CD4-positive, alpha-beta T cell (primary cell): ENCODE data around the gene PGBD1. TPM values are rescaled to one million over a fixed set of nuclear protein-coding genes. Genes with fewer than 3 reads are reported as not detected.

Source experiments
- ATAC-seq: fragments of 200-7000 bp; cut with Tn5 transposase; one replicate; pipeline ENCODE4 v1.10.0; 2022; ENCODE audit warnings: mild to moderate bottlenecking; ENCODE audit not compliant: poor library complexity
- CTCF ChIA-PET: fragments of 350-600 bp; sonication (Branson Sonifier 250); formaldehyde crosslinking; loops from one replicate; lab custom pipeline; 2021; ENCODE audit warnings: antibody characterized with exemption, inconsistent platforms; lab: Charles Lee
- POLR2A ChIA-PET: fragments of 350-600 bp; sonication (Branson Sonifier 250); formaldehyde crosslinking; loops from one replicate; lab custom pipeline; 2021; ENCODE audit warnings: antibody characterized with exemption, inconsistent platforms; lab: Charles Lee
- DNase-seq, 14 experiments: peaks; one replicate each; pipeline ENCODE4 v3.0.0-alpha.2; 2013 to 2020; ENCODE audit warnings: mixed read lengths in 2 of 14
- H3K27ac ChIP-seq, 2 donors: one replicate each; pipeline versions ENCODE4 v1.5.1 to v1.7.0; 2013; ENCODE audit warnings: low read length in 2 of 2, low read depth in 1 of 2, mild to moderate bottlenecking in 1 of 2
- H3K27me3 ChIP-seq, 2 experiments: 1 replicate in 1 of 2; 2 replicates in 1 of 2; pipeline versions ENCODE4 v1.6.1 to v1.7.0; 2013; ENCODE audit warnings: low read length in 2 of 2, control low read depth in 1 of 2, mild to moderate bottlenecking in 1 of 2, moderate library complexity in 1 of 2; ENCODE audit not compliant: insufficient read depth in 2 of 2, control insufficient read depth in 1 of 2
- H3K36me3 ChIP-seq: one replicate; pipeline ENCODE4 v1.6.1; 2013; ENCODE audit warnings: low read length, control low read depth; ENCODE audit not compliant: insufficient read depth
- H3K4me1 ChIP-seq: one replicate; pipeline ENCODE4 v1.6.1; 2013; ENCODE audit warnings: low read length, control low read depth; ENCODE audit not compliant: insufficient read depth
- H3K4me3 ChIP-seq: one replicate; pipeline ENCODE4 v1.5.1; 2013; ENCODE audit warnings: mild to moderate bottlenecking, low read length, moderate library complexity
- H3K9me3 ChIP-seq, 2 experiments: 1 replicate in 1 of 2; 2 replicates in 1 of 2; pipeline versions ENCODE4 v1.6.1 to v1.7.0; 2013; ENCODE audit warnings: low read length in 2 of 2, mild to moderate bottlenecking in 2 of 2, control low read depth in 1 of 2, moderate library complexity in 1 of 2; ENCODE audit not compliant: control insufficient read depth in 1 of 2, insufficient read depth in 1 of 2
- H3K27ac Mint-ChIP-seq: one replicate; pipeline ENCODE4 v1.8.0; 2020; ENCODE audit warnings: mixed read lengths
- H3K27me3 Mint-ChIP-seq: one replicate; pipeline ENCODE4 v1.8.0; 2021; ENCODE audit warnings: mixed read lengths
- H3K36me3 Mint-ChIP-seq: one replicate; pipeline ENCODE4 v1.8.0; 2021; ENCODE audit warnings: low read depth, mixed read lengths
- H3K4me1 Mint-ChIP-seq: one replicate; pipeline ENCODE4 v1.8.0; 2021; ENCODE audit warnings: low read depth, mixed read lengths
- H3K4me3 Mint-ChIP-seq: one replicate; pipeline ENCODE4 v1.8.0; 2020; ENCODE audit warnings: mild to moderate bottlenecking, mixed read lengths
- H3K9me3 Mint-ChIP-seq: one replicate; pipeline ENCODE4 v1.8.0; 2020; ENCODE audit warnings: mixed read lengths
- CTCF ChIP-seq: fragments of 200-600 bp; IDR thresholded peaks from one replicate; pipeline ENCODE4 v1.8.0; 2022; ENCODE audit warnings: antibody characterized with exemption, mild to moderate bottlenecking
- intact Hi-C, 2 experiments: fragments of 100-400 bp; cut with DNase I in 1 of 2; cut with micrococcal nuclease in 1 of 2; formaldehyde crosslinking; loops; one replicate each; pipeline versions ENCODE4 v1.15.1 to v1.9.0; 2023 to 2025; cut with DNase I, micrococcal nuclease
- total RNA-seq, 174 experiments: library from RNA in 2 of 174; stranded (reverse) in 2 of 174; gene quantifications; one replicate each; pipeline ENCODE4 v1.2.3 and lab custom pipeline; 2021 to 2026

PGBD1 gene
- total RNA-seq, 2 experiments from 2014 or later, result 1.3 to 1.4 TPM

DNA sequence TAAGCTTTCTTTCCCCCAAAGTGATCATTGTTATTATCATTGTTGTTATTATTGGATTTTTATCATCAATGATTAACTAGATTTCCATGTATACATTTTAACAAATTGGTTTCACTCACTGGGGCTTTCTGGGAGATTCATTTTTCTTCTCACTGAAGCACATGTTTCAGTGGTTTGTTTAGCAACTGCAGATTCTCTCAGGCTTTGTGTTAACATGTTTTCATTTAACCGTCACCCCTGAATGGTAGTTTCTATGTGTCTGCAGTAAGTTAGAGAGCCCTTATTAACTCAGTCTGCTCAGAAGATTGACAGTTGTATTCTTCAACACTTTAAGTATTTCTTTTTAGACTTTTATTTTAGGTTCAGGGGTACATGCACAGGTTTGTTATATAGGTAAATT is 41.7 kb upstream of the PGBD1 start:
- DNase-seq, result no peak
- H3K27me3 ChIP-seq, result no peaks in the 10 kb centered on the region
- peaks cover 17% of the 10 kb centered on the region for H3K36me3 Mint-ChIP-seq
- ChIA-PET CTCF (no interaction called here), POLR2A (no interaction called here)
- intact Hi-C loops, result no loop called here
- ATAC-seq, result no peak
- no peaks in the 10 kb centered on the region for H3K4me1 ChIP-seq
- H3K27ac ChIP-seq, result no peak overlapping the region
- H3K27ac Mint-ChIP-seq, result no peak overlapping the region
- no peak overlapping the region for H3K4me3 ChIP-seq
- no peaks in the 10 kb centered on the region for H3K4me1 Mint-ChIP-seq
- no peaks in the 10 kb centered on the region for H3K9me3 ChIP-seq
- peaks cover 11% of the 10 kb centered on the region for H3K27me3 Mint-ChIP-seq
- no peak overlapping the region for H3K4me3 Mint-ChIP-seq
- TF ChIP-seq CTCF, result no peak
- no peaks in the 10 kb centered on the region for H3K9me3 Mint-ChIP-seq
- peaks cover 2% of the 10 kb centered on the region for H3K36me3 ChIP-seq

DNA sequence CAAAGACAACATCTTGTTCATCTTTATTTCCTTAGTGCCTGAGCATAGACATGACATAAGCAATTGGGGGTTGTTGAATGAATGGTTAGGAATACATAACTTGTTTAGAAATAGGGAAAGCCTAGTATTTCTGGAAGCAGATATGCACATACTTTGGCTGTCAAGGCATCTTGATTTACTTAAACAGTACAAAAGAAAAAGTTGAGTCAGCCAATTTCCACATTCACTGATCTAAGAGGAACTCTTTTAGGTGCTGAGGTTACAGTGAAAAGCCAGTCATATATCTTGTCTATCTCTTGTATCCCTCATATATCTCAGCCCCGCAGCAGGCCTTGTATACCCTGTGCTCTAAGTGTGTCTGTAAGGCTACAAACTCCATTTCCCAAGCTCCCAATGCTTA is 40.9 kb upstream of the PGBD1 start:
- intact Hi-C loops, result no loop called here
- H3K27ac Mint-ChIP-seq, result no peak overlapping the region
- no peak overlapping the region for H3K4me3 Mint-ChIP-seq
- H3K4me1 ChIP-seq, result no peaks in the 10 kb centered on the region
- peaks cover 25% of the 10 kb centered on the region for H3K36me3 Mint-ChIP-seq
- no peak for ATAC-seq
- no peaks in the 10 kb centered on the region for H3K27me3 ChIP-seq
- DNase-seq, result no peak
- no peaks in the 10 kb centered on the region for H3K9me3 Mint-ChIP-seq
- H3K4me1 Mint-ChIP-seq, result no peaks in the 10 kb centered on the region
- H3K27ac ChIP-seq, result no peak overlapping the region
- H3K9me3 ChIP-seq, result no peaks in the 10 kb centered on the region
- peaks cover 8% of the 10 kb centered on the region for H3K27me3 Mint-ChIP-seq
- ChIA-PET POLR2A (interaction anchor here (0.6 kb wide), 1 partner anchor 109 kb away, joined by 3 read pairs; the partner anchor contains the start of gene ZKSCAN3), CTCF (no interaction called here)
- no peak for TF ChIP-seq CTCF
- H3K36me3 ChIP-seq, result peaks cover 11% of the 10 kb centered on the region
- no peak overlapping the region for H3K4me3 ChIP-seq

- no peak for TF ChIP-seq CTCF
- peaks cover 58% of the 10 kb centered on the region for H3K36me3 Mint-ChIP-seq
- no peaks in the 10 kb centered on the region for H3K27me3 Mint-ChIP-seq
- Histone ChIP-seq H3K27me3 (no peaks in the 10 kb centered on the region), H3K9me3 (no peaks in the 10 kb centered on the region), H3K4me1 (no peaks in the 10 kb centered on the region), H3K36me3 (peaks cover 42% of the 10 kb centered on the region), H3K4me3 (no peak overlapping the region), H3K27ac (no peak overlapping the region)
- H3K9me3 Mint-ChIP-seq, result no peaks in the 10 kb centered on the region
- no peak overlapping the region for H3K27ac Mint-ChIP-seq
- no peak for ATAC-seq
- H3K4me3 Mint-ChIP-seq, result no peak overlapping the region
- intact Hi-C loops, result no loop called here
- no peak for DNase-seq
- POLR2A ChIA-PET, result no interaction called here
- H3K4me1 Mint-ChIP-seq, result peaks cover 3% of the 10 kb centered on the region
- CTCF ChIA-PET, result no interaction called here
These were observed 37.4 kb upstream of the PGBD1 start for GRCh38 chr6:28243946-28244345.
